ENCODE results near the gene HSPH1.

The HSPH1 gene

DNA sequence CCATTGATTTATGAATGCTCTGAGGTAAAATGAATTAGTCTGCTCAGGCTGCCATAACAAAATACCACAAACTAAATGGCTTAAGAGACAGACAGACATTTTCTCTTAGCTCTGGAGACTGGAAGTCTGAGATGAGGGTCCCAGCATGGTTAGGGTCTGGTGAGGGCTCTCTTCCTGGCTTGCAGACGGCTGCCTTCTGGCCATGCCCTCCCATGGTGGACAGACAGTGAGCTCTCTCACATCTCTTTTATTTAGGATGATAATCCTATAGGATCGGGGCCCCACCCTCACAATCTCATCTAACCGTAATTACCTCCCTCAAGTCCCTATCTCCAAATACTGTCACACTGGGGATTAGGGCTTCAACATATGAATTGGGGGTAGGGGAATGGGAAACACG, 47.1 kb downstream of the HSPH1 start:
- no peak for DNase-seq (ENCODE audit: low read depth)
- no peak overlapping the region for H3K4me3 ChIP-seq (replicated peaks; ENCODE audit: low read depth, low read length)
- TF ChIP-seq CTCF (IDR thresholded peaks at IDR 0.05; ENCODE audit: low read length, missing control alignments): no peak

- peak; percentile 66 for DNase-seq (ENCODE audit: low read depth)
- H3K4me3 ChIP-seq (replicated peaks; ENCODE audit: low read depth, low read length): no peak overlapping the region
Observed at GRCh38 chr13:31111136-31111535, 50.6 kb downstream of the HSPH1 start.

DNA sequence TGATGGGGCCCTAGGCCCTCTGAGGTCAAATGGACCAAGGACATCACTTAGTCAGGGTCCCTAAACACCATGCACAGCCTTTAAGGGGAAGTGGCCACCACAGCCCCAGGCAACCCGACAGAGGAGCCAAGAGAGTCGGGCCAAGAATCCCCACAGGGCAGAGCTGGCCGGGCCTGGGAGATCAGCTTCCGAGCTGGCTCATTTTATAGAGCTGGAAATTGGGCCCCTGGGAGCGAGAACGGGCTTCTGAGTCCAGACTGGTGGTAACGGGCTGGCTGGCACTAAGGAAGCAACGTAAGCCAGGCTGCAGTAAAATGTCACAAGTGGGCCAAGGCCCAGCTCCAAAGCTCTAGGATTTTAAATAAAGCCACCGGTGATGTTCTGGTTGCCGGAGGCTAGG, 51.1 kb downstream of the HSPH1 start:
- H3K4me3 ChIP-seq (replicated peaks; ENCODE audit: low read depth, low read length): no peak overlapping the region
- no peak for TF ChIP-seq CTCF (IDR thresholded peaks at IDR 0.05; ENCODE audit: low read length, missing control alignments)
- DNase-seq (ENCODE audit: low read depth): no peak

More at GRCh38 chr13:31111136-31111535, 50.6 kb downstream of the HSPH1 start:
- no peak for TF ChIP-seq CTCF (IDR thresholded peaks at IDR 0.05; ENCODE audit: low read length, missing control alignments)

- H3K4me3 ChIP-seq (replicated peaks; ENCODE audit: low read depth, low read length): no peak overlapping the region
- no peak for DNase-seq (ENCODE audit: low read depth)
- TF ChIP-seq CTCF (IDR thresholded peaks at IDR 0.05; ENCODE audit: low read length, missing control alignments): no peak
Observed at GRCh38 chr13:31110169-31110568, 51.5 kb downstream of the HSPH1 start.

DNA sequence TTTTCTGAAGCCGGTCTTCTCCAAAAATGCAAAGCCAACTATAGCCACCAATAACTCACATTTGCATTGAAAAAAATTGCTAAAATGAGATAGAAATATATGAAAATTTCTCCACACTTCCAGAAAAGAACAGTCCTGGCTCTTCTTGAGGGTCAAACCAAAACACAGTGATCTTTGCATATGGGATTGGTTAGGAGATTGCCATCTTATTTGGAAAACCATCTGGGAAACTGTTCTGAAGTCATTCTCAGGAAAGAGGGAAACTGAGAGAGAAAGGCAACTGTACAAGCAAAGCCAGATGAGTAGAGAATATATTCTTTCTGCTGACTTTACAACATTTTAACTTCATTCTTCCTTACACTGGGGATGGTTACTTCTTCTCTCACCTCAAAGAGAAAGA, 54.6 kb downstream of the HSPH1 start:
- no peak for DNase-seq (ENCODE audit: low read depth)
- TF ChIP-seq CTCF (IDR thresholded peaks at IDR 0.05; ENCODE audit: low read length, missing control alignments): no peak
- H3K4me3 ChIP-seq (replicated peaks; ENCODE audit: low read depth, low read length): no peak overlapping the region

GRCh38 chr13:31105856-31106255, 55.8 kb downstream of the HSPH1 start:
- no peak overlapping the region for H3K4me3 ChIP-seq (replicated peaks; ENCODE audit: low read depth, low read length)
- DNase-seq (ENCODE audit: low read depth): no peak
- TF ChIP-seq CTCF (IDR thresholded peaks at IDR 0.05; ENCODE audit: low read length, missing control alignments): no peak

DNA sequence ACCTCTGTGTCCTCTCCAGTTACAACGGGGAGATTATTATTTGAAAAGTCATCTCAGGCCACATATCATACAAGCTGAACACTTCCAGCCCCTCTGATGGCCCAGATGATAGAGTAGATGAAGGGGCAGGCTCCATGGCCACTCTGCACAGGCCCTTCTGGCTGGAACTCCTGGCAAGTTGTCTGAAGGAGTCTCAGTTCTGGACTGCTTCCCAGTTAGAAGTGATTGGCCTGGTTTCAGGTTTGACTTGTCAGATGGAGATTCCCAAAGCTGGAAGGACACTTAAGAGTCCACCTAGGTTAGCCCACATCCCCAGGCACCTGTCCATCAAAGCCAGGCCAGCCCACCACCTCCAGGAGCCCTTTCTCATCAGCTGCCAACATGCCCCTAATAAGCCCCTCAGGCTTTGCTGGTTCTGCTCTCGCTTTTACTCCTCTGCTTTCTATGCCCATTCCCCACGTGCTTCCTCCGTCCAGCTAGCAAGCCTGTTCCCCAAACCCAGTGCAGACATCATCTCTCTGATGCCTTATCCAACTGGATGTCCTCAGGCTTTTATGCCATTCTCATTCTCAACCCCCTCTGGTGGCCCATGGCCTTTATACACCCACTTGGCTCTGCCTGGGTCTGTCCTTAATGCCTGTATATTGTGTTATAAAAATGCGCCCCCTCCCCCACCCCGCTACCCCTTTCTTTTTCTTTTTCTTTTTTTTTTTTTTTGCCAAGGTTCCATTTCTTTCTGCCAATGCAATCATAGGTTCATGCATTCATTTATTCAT, 56.5 kb downstream of the HSPH1 start:
- peak; percentile 7 for TF ChIP-seq CTCF (IDR thresholded peaks at IDR 0.05; ENCODE audit: low read length, missing control alignments)
- H3K4me3 ChIP-seq (replicated peaks; ENCODE audit: low read depth, low read length): no peak overlapping the region
- DNase-seq (ENCODE audit: low read depth): peak; percentile 25
